ENCODE data around the gene CSAG1.
"Not testable (repeated sequence)": the region's sequence is repeated elsewhere in the genome, so short reads cannot be mapped to it uniquely, and the experiment has no call there.

The CSAG1 gene

GRCh38 chrX:152733261-152733975, at the start of gene CSAG1, which contains the start of gene MAGEA12:
Gene CSAG1, minus strand, starts transcription at chrX:152733721. Its CDS starts 1,261 bp downstream, at chrX:152732460.
Gene MAGEA12, plus strand, starts transcription at chrX:152733757. Its CDS starts 2,405 bp downstream, at chrX:152736162.
- no peak for DNase-seq

GRCh38 chrX:152769549-152770289, 36.2 kb upstream of the CSAG1 start, which contains the start of gene MAGEA6:
Gene MAGEA6, minus strand, starts transcription at chrX:152769689. Its CDS starts 2,039 bp downstream, at chrX:152767650.
- DNase-seq: not testable (repeated sequence)

GRCh38 chrX:152766562-152766961, 33.0 kb upstream of the CSAG1 start:
- DNase-seq: not testable (repeated sequence)

GRCh38 chrX:152761582-152761981, 28.1 kb upstream of the CSAG1 start:
- not testable (repeated sequence) for DNase-seq

- not testable (repeated sequence) for DNase-seq
Observed at GRCh38 chrX:152759544-152759943, 26.0 kb upstream of the CSAG1 start.

- not testable (repeated sequence) for DNase-seq
Observed at GRCh38 chrX:152758918-152759317, 25.4 kb upstream of the CSAG1 start, which contains the start of gene CSAG3. Gene CSAG3, plus strand, starts transcription at chrX:152759218.

- DNase-seq: not testable (repeated sequence)
Observed at GRCh38 chrX:152754871-152755270, 21.4 kb upstream of the CSAG1 start.

GRCh38 chrX:152753686-152754650, 20.4 kb upstream of the CSAG1 start, which contains the start of gene MAGEA2:
Gene MAGEA2, minus strand, starts transcription at chrX:152753842. Its CDS starts 2,479 bp downstream, at chrX:152751363.
- not testable (repeated sequence) for DNase-seq

- DNase-seq: no peak
Observed at GRCh38 chrX:152738560-152738959, 5.0 kb upstream of the CSAG1 start.

GRCh38 chrX:152736528-152736927, 3.0 kb upstream of the CSAG1 start:
- DNase-seq: not testable (repeated sequence)

GRCh38 chrX:152735860-152736511, 2.5 kb upstream of the CSAG1 start:
- no peak for DNase-seq

GRCh38 chrX:152735101-152735500, 1.6 kb upstream of the CSAG1 start:
- no peak for DNase-seq

GRCh38 chrX:152734143-152734858, 780 bp upstream of the CSAG1 start:
- not testable (repeated sequence) for DNase-seq

- DNase-seq: no peak
Observed at GRCh38 chrX:152725409-152725808, 8.1 kb downstream of the CSAG1 start.

- not testable (repeated sequence) for DNase-seq
Observed at GRCh38 chrX:152713815-152714787, 19.4 kb downstream of the CSAG1 start, which contains the start of gene MAGEA2B. Gene MAGEA2B, plus strand, starts transcription at chrX:152714628. Its CDS starts 2,479 bp downstream, at chrX:152717107.

- DNase-seq: not testable (repeated sequence)
Observed at GRCh38 chrX:152713195-152713594, 20.3 kb downstream of the CSAG1 start.

- not testable (repeated sequence) for DNase-seq
Observed at GRCh38 chrX:152709173-152709572, 24.3 kb downstream of the CSAG1 start, which contains the start of gene CSAG2. Gene CSAG2, minus strand, starts transcription at chrX:152709273. Its CDS starts 161 bp downstream, at chrX:152709112.

GRCh38 chrX:152706500-152706899, 27.0 kb downstream of the CSAG1 start:
- not testable (repeated sequence) for DNase-seq

- not testable (repeated sequence) for DNase-seq
Observed at GRCh38 chrX:152700390-152700789, 33.1 kb downstream of the CSAG1 start.

All from GF-D8 (cell line).